LNCAP (cell line): Measurements from ENCODE around the gene LTC4S.

ENCODE experiments used
- TF ChIP-seq, protein P1 (sequence below): fragments of 450-650 bp; IDR thresholded peaks from 2 replicates; pipeline ENCODE4 v1.5.1; 2017; ENCODE audit warnings: mild to moderate bottlenecking

LTC4S gene

DNA sequence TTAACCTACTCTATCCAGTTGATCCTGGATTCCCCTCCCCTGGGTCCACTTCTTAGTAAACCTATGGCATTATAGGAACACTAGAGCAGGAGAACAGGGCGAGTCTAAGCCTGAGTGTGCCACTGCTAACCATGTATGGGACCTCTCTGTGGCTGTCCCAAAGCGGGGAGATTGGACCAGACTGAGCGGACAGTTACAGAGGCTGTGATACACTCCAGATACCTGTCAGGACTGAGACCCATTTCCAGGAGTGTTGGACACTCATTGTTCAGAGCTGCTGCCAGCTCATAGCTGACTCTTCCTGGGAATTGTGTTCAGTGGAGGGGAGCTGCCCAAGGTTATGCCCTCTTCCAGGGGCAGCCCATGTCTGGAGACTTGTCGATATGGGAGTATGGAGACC, 11.9 kb upstream of the LTC4S start:
- TF ChIP-seq, protein P1, sequence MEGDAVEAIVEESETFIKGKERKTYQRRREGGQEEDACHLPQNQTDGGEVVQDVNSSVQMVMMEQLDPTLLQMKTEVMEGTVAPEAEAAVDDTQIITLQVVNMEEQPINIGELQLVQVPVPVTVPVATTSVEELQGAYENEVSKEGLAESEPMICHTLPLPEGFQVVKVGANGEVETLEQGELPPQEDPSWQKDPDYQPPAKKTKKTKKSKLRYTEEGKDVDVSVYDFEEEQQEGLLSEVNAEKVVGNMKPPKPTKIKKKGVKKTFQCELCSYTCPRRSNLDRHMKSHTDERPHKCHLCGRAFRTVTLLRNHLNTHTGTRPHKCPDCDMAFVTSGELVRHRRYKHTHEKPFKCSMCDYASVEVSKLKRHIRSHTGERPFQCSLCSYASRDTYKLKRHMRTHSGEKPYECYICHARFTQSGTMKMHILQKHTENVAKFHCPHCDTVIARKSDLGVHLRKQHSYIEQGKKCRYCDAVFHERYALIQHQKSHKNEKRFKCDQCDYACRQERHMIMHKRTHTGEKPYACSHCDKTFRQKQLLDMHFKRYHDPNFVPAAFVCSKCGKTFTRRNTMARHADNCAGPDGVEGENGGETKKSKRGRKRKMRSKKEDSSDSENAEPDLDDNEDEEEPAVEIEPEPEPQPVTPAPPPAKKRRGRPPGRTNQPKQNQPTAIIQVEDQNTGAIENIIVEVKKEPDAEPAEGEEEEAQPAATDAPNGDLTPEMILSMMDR: no peak

DNA sequence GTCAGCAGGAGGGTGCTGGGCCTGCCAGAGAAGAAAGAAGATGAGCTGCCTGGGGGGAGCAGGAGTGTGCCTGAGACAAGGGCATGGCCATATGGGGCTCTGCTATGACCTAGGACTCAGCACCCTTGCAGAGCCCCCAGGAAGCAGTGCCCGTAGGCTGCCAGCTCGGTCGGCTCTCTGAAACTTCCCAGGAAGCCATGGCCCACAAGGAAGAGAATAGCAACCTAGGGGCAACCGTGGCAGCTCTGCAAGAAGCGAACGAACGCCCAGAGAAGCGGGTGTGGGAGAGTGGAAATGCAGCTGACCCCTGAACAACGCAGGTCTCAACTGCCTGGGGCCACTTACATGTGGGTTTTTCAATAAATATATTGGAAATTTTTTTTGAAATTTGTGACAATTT, 10.7 kb upstream of the LTC4S start:
- TF ChIP-seq, protein P1: no peak

DNA sequence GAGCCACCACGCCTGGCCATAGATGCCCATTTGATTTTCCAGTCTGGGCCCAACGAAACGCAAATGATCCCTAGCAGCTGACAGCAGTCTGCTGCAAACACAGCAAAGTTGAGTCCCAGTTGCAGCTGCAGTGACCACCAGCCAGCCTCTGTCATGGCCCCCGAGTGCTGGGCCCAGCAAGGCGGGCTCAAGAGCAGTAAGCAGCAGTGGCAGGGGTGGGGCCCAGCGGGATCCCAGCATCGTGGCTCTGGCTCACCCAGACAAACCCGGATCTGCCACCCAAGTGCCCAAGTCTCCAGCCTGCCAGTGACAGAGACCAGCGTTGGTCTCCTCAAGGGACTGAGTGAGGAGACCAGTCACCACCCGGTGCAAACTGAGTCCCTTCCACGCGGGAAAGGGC, 6.9 kb upstream of the LTC4S start:
- TF ChIP-seq, protein P1: no peak

DNA sequence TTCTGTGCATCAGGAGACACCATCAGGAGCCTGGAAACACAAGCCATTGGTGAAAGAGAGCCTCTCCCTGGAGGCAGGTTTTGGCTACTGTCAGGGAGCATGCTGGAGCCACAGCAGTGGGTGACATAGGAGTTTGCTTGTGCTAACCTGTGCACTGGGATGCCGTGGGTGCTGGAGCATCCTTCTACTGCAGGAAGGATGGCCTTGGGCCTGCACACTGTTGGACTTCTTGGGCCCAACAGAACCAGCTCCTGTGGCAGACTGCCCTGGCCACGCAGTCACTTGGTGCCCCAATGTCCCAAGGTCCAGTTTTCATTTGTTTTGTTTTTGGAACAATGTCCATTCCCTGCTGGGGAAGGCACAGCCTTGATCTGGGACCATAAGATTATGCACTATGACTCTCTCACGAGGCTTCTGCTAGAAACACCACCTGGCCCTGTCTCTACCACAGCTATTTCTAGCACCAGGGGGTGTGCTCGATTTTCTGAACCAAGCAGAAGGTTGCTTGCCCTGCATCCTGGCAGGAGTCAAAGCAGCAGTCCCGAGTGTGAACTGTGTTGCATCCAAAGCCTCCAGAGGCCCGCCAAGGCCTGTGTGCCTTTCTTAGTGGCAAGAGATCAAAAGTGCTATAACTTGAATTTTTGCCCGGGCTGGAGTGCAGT, 5.5 kb upstream of the LTC4S start:
- TF ChIP-seq, protein P1: no peak

DNA sequence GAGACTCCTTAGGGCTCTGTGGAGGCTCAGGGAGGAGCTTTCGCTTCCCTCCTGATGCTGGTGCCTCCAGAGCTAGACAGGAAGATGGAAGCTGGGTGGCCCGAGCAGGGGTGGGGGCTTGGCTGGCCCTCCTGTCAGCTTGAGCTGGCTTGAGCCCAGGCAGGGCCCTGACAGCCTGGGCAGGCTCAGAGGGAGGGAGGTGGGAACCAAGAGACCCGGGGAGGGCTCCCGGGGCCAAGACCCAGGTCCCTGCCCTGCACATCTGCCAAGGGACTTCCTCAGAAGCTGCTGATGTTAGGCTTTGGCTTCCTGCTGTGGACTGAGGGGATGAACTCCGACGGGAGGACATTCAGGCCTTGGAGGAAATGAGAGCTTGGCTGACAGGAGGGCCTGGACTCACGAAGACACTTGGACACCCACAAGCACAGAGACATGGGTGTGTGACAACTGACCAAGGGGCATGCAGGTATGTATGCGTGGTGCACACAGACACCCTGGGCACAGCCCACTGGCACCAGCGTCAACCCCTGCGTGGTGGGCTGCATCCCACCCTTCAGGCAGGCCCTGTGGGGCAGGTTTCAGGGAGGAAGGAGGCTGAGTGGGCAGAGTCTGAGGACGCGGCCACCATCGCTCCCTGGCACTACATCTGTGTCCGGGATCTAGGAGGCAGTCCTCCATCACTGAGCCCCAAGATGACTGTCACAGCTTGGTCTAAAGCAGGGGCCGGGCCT, 1.7 kb upstream of the LTC4S start:
- TF ChIP-seq, protein P1: no peak

DNA sequence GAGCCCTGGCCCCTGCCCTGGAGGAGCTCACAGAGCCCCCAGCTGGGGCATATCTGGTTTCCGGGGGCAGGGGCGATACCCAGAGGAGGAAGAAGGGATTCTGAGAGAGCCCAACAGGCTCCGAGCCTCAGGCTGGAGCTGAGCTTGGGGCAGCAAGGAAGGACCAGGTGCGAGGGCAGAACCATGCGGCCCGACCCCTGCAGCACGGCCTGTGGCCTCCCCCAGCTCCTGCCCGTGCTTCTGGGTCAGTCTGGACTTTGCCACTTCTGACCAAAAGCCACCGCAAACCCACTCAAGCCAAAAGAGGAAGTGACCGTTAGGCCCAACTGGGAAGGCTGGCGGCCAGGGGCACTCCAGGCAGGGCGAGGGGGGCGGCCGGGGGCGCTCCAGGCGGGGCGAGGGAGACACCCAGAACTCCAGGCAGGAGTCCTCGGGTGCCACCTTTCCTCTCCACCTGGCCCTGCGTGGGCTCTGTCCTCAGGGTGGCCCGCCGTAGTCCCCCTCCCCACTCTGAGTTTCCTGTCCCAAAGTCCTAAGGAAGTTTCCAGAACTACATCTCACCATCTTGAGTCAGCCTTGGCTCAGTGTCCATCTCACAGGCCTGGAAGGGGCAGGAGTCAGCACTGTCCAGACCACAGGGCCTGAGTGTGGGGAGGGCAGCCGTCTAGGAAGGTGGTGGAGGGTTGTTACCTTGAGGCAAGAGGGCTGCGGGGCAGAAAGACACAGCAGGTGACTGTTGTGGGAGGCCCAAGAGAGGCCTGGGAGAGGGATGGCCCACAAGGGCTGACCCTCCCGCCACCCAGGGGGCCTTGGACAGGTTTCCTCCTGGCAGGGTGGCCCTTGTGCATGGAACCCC, 946 bp upstream of the LTC4S start:
- TF ChIP-seq, protein P1: no peak

DNA sequence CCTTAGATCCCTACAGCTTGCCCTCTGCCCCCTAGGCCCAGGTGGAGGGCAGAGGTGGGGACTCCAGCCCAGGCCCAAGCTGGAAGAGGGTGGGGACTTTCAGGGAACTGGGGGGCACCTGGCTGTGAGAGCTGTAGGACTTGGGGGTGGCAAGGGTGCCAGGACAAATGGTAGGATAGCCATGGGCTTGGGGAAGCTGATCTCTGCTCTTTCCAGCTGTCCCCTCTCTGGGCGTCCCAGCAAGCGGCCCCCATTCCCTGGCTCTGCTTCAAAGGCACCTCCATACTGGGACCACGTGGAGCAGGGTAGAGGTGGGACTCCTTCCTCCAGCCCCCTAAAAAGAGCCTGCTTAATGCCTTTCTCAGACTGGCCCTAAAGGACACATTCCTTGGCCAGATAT, 385 bp downstream of the LTC4S start:
- TF ChIP-seq, protein P1: no peak
